Brain microvascular endothelial cell (primary cell): ENCODE measurements around the gene DPP7.

Source experiments
- DNase-seq: peaks from one replicate; pipeline ENCODE4 v3.0.0-alpha.2; 2020
- H3K27ac ChIP-seq: fragments of 250-450 bp; sonication (Bioruptor Pico); 2 replicates; pipeline ENCODE4 v1.5.1; 2020; ENCODE audit warnings: mild to moderate bottlenecking, moderate library complexity
- H3K27me3 ChIP-seq: fragments of 250-450 bp; sonication (Bioruptor Pico); replicated peaks from 2 replicates; pipeline ENCODE4 v1.5.1; 2020; ENCODE audit warnings: mild to moderate bottlenecking
- H3K36me3 ChIP-seq: fragments of 250-450 bp; sonication (Bioruptor Pico); replicated peaks from 2 replicates; pipeline ENCODE4 v1.5.1; 2020; ENCODE audit warnings: mild to moderate bottlenecking
- H3K4me3 ChIP-seq: 2 replicates; pipeline ENCODE4 v1.5.1; 2011; ENCODE audit warnings: low read depth, mild to moderate bottlenecking, control low read depth, low read length, moderate library complexity
- in situ Hi-C: cut with HindIII; loops from 2 replicates; pipeline ENCODE4 v1.10.0; 2017; ENCODE audit warnings: low sequenced_read_pairs, low pct_ligation_motif_present
- TF ChIP-seq, protein P1 (sequence below): IDR thresholded peaks from 2 replicates; pipeline ENCODE4 v1.5.1; 2011; ENCODE audit warnings: low read depth, mild to moderate bottlenecking, moderate library complexity, low read length, control low read depth, inconsistent platforms; ENCODE audit errors: missing control alignments

The DPP7 gene

DNA sequence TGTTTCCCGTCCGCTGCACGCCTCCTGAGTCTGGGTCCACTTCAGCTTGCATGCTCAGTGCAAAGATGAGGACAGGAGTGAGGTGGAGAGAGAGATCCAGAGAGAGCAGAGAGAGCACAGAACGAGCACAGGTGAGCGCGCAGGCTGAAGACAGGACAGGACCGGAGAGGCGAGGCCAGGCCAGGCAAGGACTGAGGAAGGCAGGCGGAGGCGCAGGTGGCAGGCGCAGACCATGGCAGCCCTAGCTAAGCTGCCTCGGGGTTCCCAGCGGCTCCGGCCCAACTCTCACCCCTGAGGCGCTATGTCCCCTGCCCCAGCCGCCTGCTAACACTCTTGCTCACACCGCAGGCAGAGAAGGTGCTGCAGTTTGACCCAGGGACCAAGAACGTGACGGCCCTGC is 34.1 kb upstream of the DPP7 start:
- Histone ChIP-seq H3K27me3 (no peaks in the 10 kb centered on the region), H3K36me3 (no peaks in the 10 kb centered on the region), H3K27ac (no peak overlapping the region), H3K4me3 (no peak overlapping the region)
- TF ChIP-seq, protein P1, sequence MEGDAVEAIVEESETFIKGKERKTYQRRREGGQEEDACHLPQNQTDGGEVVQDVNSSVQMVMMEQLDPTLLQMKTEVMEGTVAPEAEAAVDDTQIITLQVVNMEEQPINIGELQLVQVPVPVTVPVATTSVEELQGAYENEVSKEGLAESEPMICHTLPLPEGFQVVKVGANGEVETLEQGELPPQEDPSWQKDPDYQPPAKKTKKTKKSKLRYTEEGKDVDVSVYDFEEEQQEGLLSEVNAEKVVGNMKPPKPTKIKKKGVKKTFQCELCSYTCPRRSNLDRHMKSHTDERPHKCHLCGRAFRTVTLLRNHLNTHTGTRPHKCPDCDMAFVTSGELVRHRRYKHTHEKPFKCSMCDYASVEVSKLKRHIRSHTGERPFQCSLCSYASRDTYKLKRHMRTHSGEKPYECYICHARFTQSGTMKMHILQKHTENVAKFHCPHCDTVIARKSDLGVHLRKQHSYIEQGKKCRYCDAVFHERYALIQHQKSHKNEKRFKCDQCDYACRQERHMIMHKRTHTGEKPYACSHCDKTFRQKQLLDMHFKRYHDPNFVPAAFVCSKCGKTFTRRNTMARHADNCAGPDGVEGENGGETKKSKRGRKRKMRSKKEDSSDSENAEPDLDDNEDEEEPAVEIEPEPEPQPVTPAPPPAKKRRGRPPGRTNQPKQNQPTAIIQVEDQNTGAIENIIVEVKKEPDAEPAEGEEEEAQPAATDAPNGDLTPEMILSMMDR, result no peak
- no peak for DNase-seq
- in situ Hi-C loops, result no loop called here

DNA sequence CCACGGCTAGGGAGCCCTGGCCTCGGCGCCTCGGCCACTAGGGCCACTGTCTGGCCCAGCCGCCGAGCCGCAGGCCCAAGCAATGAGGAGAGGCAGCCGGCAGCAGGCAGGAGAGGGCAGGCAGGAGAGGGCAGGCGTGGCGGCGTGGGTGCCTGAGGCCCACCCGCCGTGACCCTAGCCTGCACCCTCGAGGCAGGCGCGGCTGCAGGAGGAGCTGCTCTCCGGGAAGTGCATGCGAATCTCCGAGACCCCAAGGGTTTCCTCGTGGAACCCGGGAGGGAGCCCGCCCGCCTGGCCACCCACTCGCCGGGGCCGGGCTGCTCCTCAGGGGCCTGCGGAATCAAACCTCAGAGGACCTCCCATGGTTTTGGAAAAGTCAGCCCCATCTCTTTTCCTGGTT is 33.7 kb upstream of the DPP7 start:
- in situ Hi-C loops, result no loop called here
- Histone ChIP-seq H3K27me3 (no peaks in the 10 kb centered on the region), H3K4me3 (no peak overlapping the region), H3K27ac (no peak overlapping the region), H3K36me3 (no peaks in the 10 kb centered on the region)
- TF ChIP-seq, protein P1, result no peak
- no peak for DNase-seq

DNA sequence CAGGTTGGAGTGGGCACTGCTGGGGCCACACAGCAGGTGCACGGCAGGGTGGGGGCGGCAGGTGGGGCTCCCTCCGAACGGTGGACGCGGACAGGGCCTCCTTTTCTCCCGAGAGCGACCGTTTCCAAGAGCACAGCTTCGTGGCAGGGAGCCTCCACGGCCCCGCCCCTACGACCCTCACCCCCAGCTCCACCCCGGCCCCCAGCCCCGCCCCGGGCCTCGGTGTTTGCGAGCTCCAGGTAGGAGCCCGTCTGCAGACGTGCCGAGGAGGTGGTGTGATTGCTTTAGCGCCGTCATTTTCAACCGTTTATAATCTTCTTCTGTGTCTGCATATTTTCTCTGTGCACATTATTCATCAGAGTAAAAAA is 33.2 kb upstream of the DPP7 start:
- Histone ChIP-seq H3K27me3 (no peaks in the 10 kb centered on the region), H3K27ac (no peak overlapping the region), H3K4me3 (no peak overlapping the region), H3K36me3 (no peaks in the 10 kb centered on the region)
- no peak for DNase-seq
- in situ Hi-C loops, result no loop called here
- TF ChIP-seq, protein P1, result no peak

DNA sequence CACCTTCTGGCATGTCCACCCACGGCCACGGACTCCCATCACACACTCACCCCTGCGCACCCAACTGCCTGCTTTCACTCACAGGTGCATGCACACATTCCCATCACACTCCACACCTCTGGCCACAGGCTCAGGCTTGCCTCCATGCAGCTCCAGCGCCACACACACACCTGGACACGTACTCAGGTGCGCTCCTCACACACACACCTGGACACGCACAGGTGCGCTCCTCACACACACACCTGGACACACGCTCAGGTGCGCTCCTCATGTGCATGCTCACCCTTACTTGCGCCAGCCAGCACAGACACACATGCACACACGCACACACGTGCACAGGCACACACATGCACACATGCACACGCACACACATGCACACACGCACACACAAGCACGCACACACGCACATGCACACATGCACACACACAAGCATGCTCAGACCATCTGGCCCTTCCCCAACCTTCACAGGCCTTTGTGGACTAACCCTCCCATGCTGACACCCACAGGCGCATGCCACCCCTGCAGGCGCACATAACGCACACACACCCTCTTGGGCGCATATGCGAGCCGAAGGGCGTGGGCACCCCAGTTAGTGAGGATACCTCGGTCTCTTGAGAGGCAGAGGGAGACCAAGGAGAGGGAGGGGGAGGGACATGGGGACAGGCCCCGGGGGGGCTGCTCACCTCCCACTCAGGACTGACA is 32.7 kb upstream of the DPP7 start:
- H3K36me3 ChIP-seq, result no peaks in the 10 kb centered on the region
- TF ChIP-seq, protein P1, result no peak
- H3K27ac ChIP-seq, result no peak overlapping the region
- H3K4me3 ChIP-seq, result no peak overlapping the region
- H3K27me3 ChIP-seq, result no peaks in the 10 kb centered on the region
- DNase-seq, result no peak
- in situ Hi-C loops, result no loop called here

DNA sequence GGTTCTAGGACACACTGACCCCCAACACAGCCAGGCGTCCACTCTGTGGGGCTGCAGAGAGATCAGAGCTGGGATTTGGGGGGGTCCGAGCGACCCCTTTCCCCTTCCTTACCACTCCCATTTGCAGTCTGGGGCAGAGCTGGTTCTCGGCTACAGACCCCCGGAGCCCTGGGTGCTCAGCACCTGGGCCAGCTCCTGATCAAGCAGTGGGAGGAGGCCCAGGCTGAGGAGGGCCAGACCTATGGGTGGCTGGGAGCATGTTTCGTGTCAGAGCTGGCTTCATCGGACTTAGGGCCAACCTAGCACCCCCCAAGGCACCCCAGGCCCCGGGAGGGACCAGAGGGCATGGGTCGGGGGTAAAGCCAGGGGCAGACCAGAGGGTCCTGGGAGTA is 32.0 kb upstream of the DPP7 start:
- no peak for DNase-seq
- H3K27me3 ChIP-seq, result no peaks in the 10 kb centered on the region
- TF ChIP-seq, protein P1, result no peak
- in situ Hi-C loops, result no loop called here
- H3K36me3 ChIP-seq, result no peaks in the 10 kb centered on the region
- H3K4me3 ChIP-seq, result no peak overlapping the region
- no peak overlapping the region for H3K27ac ChIP-seq

DNA sequence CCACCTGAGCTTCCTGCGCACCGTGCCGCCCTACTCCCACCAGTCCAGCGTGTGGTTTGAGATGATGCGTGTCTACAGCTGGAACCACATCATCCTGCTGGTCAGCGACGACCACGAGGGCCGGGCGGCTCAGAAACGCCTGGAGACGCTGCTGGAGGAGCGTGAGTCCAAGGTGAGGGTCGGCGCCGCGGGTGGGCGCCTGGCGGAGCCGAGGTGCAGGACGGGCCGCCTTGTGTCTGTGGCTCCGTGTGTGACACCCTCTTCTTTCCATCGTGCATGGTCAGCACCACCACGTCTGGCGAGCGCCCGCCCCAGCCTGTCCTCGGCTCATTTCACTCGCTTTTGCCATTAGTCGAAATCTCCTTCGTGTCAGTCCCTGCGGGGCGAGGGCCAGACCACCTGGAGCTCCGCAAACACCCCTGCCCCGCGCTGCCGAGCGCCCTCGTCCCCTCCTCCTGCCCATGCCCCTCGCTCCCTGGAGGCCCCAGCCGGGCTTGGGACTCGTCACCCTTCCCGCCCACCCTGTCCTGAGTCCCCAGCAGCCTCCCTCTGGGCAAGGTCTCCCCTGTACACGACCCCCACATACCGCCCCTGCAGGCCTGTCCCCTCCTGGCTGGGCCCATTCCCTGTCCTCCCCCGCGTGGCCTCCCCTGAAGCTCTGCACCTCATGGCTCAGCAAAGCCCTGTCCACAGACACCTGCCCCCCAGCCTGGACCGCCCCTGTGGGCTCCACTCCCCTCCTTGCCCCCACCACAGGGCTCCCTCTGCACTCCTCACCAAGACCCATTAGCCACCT is 31.4 kb upstream of the DPP7 start:
- in situ Hi-C loops, result no loop called here
- Histone ChIP-seq H3K27me3 (peaks cover 6% of the 10 kb centered on the region), H3K27ac (no peak overlapping the region), H3K36me3 (no peaks in the 10 kb centered on the region), H3K4me3 (no peak overlapping the region)
- TF ChIP-seq, protein P1, result no peak
- DNase-seq, result no peak
